Fibroblast of lung (primary cell): ENCODE data around the gene CACFD1.

Source experiments
- CTCF ChIP-seq, 2 donors: IDR thresholded peaks in 1 of 2; conservative IDR thresholded peaks in 1 of 2; 1 replicate in 1 of 2; 2 replicates in 1 of 2; pipeline ENCODE4 v1.5.1; 2011 to 2012; ENCODE audit warnings: low read length in 2 of 2, control low read depth in 1 of 2, inconsistent platforms in 1 of 2, low read depth in 1 of 2, mild to moderate bottlenecking in 1 of 2
- EZH2 ChIP-seq: IDR thresholded peaks from 2 replicates; pipeline ENCODE4 v1.5.1; 2012; ENCODE audit warnings: low read length, control low read depth, mild to moderate bottlenecking; ENCODE audit errors: missing control alignments

DNA sequence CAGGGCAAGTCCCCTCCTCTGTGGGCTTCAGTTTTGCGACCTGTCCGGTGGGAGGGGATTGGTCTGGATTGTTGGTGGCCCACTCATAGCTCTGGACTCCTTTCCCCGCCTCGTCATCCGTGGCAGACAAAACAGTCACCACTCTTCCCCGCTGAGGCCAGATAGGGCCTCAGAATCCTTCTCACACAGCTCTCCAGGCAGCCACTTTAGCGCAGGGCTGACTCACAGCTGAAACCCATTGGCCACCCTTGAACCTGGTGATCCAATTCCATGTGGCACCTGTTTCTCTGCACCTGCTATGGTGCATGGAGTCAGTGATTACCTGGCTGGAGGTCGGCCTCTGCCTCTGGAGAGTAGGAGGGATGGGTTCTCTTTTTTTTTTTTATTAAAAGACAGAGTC lies 15.8 kb upstream of the CACFD1 start:
- no peak for TF ChIP-seq EZH2
- no peak for TF ChIP-seq CTCF (conservative IDR thresholded peaks at IDR 0.05 in 1 of 2, IDR thresholded peaks at IDR 0.05 in 1 of 2; ENCODE audit: low read depth in 1 of 2, low read length in 2 of 2)
